ENCODE data around the gene PPP6R2.

Gene PPP6R2

GRCh38 chr22:50467773-50468440 lies 124.8 kb downstream of the PPP6R2 start:
- TF ChIP-seq FOXP2 (optimal IDR thresholded peaks at IDR 0.05; ENCODE audit: borderline replicate concordance, extremely low read depth, extremely low read length, insufficient read depth), result no peak
- no peak for TF ChIP-seq TAF1 (IDR thresholded peaks at IDR 0.05; ENCODE audit: borderline replicate concordance, insufficient read depth, low read length)
- TF ChIP-seq SIN3A (IDR thresholded peaks at IDR 0.05; ENCODE audit: borderline replicate concordance, insufficient read depth, low read length), result no peak
- no peak for TF ChIP-seq REST (IDR thresholded peaks at IDR 0.05; ENCODE audit: insufficient read depth in 1 of 2, low read depth in 2 of 2, low read length in 2 of 2)
- no peak for TF ChIP-seq POLR2AphosphoS5 (IDR thresholded peaks at IDR 0.05; ENCODE audit: low read depth, low read length)

DNA sequence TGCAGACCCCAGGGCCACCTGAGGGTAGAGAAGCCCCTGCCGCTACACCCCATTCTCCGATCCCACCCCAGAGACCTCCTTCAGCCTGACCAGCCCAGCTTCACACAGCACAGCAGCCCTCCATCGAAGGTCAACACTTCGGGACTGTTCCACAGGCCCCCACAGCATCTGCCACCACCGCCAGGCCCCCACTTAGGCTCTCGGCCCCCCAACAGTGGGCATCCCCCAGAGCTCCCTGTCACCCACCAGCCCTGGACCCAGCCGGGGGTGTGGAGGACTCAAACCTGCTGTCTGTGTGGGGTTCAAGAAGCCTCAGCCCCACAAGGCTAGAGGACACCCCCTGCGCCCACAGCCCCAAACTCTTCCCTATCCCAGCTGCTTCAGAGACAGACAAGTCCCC lies 125.5 kb downstream of the PPP6R2 start:
- TF ChIP-seq SIN3A (IDR thresholded peaks at IDR 0.05; ENCODE audit: borderline replicate concordance, insufficient read depth, low read length), result no peak

DNA sequence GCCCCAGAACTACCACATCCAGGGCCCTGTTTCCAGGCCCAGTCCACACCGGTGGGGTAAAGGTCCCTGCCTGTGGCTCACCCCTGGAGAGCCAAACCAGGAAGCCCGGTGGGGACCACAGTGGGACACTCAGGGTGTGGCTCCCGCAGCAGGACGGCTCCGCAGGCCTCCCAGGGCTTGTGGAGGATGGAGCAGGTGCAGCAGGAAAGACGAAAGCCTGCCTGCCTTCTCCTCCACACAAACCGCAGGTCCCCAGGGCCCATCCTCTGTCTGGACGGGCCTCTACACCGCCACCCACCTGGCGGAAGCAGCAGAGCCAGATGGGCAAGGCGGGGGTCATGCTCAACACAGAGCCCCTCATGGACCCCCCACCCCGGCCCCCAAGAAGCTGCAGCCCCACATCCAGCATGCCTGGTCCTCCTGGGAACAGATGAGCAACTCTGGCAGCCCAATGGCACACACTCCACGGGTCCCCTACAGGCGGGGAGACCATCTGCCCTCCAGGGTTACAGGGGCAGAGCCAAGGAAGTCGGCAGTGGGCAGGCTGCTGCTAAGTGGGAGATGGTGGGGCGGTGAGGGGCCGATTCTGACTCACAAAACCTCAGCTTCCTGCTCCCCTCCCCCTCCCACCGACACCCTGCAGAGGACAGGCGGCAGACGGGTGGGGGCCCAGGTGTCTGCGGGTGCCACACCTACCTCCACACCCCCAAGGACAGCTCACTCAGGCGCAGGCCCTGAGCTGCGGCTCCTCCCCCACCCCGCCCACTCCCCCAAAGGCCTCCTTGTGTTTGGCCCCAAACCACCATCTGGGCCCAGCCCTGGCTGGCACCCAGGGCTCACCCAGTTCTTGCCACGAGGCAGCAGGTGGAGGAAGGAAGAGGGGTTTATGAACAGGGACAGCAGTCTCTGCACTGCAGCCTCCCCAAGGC lies 126.5 kb downstream of the PPP6R2 start:
- TF ChIP-seq TAF1 (IDR thresholded peaks at IDR 0.05; ENCODE audit: borderline replicate concordance, insufficient read depth, low read length) (no peak), FOXP2 (optimal IDR thresholded peaks at IDR 0.05; ENCODE audit: borderline replicate concordance, extremely low read depth, extremely low read length, insufficient read depth) (no peak), POLR2AphosphoS5 (IDR thresholded peaks at IDR 0.05; ENCODE audit: low read depth, low read length) (no peak)

- TF ChIP-seq SIN3A (IDR thresholded peaks at IDR 0.05; ENCODE audit: borderline replicate concordance, insufficient read depth, low read length), result no peak
- no peak for TF ChIP-seq POLR2AphosphoS5 (IDR thresholded peaks at IDR 0.05; ENCODE audit: low read depth, low read length)
- no peak for TF ChIP-seq REST (IDR thresholded peaks at IDR 0.05; ENCODE audit: insufficient read depth in 1 of 2, low read depth in 2 of 2, low read length in 2 of 2)
- no peak for TF ChIP-seq FOXP2 (optimal IDR thresholded peaks at IDR 0.05; ENCODE audit: borderline replicate concordance, extremely low read depth, extremely low read length, insufficient read depth)
- TF ChIP-seq TAF1 (IDR thresholded peaks at IDR 0.05; ENCODE audit: borderline replicate concordance, insufficient read depth, low read length), result no peak
Measured at GRCh38 chr22:50470491-50470890, 127.4 kb downstream of the PPP6R2 start.

DNA sequence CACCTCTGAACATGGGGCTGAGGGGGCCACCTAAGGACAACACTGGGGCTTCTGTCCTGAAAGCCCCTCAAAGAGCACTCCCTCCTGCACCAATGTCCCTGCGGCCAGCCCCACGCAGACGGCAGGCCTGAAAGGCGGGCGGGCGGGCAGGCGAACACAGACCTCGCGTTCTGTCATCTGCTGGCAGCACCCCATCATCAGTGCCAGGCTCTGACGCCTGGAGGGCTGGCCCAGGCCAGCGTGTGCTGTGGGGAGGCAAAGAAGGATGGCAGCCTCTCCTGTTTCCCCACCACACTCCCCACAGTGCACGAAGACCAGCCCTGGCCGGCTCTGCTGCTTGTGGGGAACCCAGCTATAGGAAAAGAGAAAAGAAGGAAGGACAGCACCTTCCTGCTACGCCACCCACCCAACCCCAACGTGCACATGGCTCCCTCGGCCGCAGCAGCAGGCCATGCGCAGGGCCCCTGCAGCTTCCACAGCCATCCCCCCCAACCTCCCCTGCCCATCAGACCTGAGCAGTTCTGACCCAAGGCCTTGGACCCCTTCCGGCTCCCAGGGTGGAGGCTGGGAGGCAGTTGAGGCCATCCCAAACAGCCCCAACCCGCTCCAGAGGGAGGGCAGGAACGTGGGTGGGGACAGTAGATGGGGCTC lies 128.2 kb downstream of the PPP6R2 start:
- TF ChIP-seq SIN3A (IDR thresholded peaks at IDR 0.05; ENCODE audit: borderline replicate concordance, insufficient read depth, low read length), result no peak
- no peak for TF ChIP-seq TAF1 (IDR thresholded peaks at IDR 0.05; ENCODE audit: borderline replicate concordance, insufficient read depth, low read length)
- no peak for TF ChIP-seq FOXP2 (optimal IDR thresholded peaks at IDR 0.05; ENCODE audit: borderline replicate concordance, extremely low read depth, extremely low read length, insufficient read depth)
- no peak for TF ChIP-seq POLR2AphosphoS5 (IDR thresholded peaks at IDR 0.05; ENCODE audit: low read depth, low read length)
- TF ChIP-seq REST (IDR thresholded peaks at IDR 0.05; ENCODE audit: insufficient read depth in 1 of 2, low read depth in 2 of 2, low read length in 2 of 2), result no peak

Measured in PFSK-1 (cell line).